Measurements from ENCODE around the gene NTN4.

- no peak for TF ChIP-seq SPI1 (IDR thresholded peaks at IDR 0.05; ENCODE audit: borderline replicate concordance, insufficient read depth, low read depth, low read length)
- no peak for TF ChIP-seq ZNF622 (IDR thresholded peaks at IDR 0.05)
- no peak for TF ChIP-seq POLR2A (IDR thresholded peaks at IDR 0.05; ENCODE audit: low read depth, low read length)
- TF ChIP-seq ESRRA (IDR thresholded peaks at IDR 0.05; ENCODE audit: low read length): no peak
- no peak for TF ChIP-seq YBX1 (IDR thresholded peaks at IDR 0.05)
- TF ChIP-seq EP300 (IDR thresholded peaks at IDR 0.05; ENCODE audit: borderline replicate concordance in 1 of 2, control insufficient read depth in 1 of 2, low read depth in 2 of 2, low read length in 2 of 2): no peak
- no peak for TF ChIP-seq MLLT1 (IDR thresholded peaks at IDR 0.05)
- TF ChIP-seq CREB1 (IDR thresholded peaks at IDR 0.05; ENCODE audit: low read depth): no peak
- no peak for TF ChIP-seq CTCF (IDR thresholded peaks at IDR 0.05 in 2 of 3, conservative IDR thresholded peaks at IDR 0.05 in 1 of 3; ENCODE audit: control insufficient read depth in 2 of 3, extremely low read depth in 1 of 3, insufficient read depth in 1 of 3, low read depth in 3 of 3, low read length in 3 of 3)
- TF ChIP-seq, protein P1, sequence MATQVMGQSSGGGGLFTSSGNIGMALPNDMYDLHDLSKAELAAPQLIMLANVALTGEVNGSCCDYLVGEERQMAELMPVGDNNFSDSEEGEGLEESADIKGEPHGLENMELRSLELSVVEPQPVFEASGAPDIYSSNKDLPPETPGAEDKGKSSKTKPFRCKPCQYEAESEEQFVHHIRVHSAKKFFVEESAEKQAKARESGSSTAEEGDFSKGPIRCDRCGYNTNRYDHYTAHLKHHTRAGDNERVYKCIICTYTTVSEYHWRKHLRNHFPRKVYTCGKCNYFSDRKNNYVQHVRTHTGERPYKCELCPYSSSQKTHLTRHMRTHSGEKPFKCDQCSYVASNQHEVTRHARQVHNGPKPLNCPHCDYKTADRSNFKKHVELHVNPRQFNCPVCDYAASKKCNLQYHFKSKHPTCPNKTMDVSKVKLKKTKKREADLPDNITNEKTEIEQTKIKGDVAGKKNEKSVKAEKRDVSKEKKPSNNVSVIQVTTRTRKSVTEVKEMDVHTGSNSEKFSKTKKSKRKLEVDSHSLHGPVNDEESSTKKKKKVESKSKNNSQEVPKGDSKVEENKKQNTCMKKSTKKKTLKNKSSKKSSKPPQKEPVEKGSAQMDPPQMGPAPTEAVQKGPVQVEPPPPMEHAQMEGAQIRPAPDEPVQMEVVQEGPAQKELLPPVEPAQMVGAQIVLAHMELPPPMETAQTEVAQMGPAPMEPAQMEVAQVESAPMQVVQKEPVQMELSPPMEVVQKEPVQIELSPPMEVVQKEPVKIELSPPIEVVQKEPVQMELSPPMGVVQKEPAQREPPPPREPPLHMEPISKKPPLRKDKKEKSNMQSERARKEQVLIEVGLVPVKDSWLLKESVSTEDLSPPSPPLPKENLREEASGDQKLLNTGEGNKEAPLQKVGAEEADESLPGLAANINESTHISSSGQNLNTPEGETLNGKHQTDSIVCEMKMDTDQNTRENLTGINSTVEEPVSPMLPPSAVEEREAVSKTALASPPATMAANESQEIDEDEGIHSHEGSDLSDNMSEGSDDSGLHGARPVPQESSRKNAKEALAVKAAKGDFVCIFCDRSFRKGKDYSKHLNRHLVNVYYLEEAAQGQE (IDR thresholded peaks at IDR 0.05; ENCODE audit: low read depth, low read length): no peak
- TF ChIP-seq POLR2AphosphoS5 (IDR thresholded peaks at IDR 0.05; ENCODE audit: low read length): no peak
- no peak for TF ChIP-seq RAD51 (IDR thresholded peaks at IDR 0.05)
These were observed 174.8 kb downstream of the NTN4 start for GRCh38 chr12:95615749-95616148.
